Activated CD4-positive, alpha-beta T cell treated with anti-CD3 and anti-CD28 coated beads, Interleukin-2, Interleukin-4, amounts not matched to agents 100 ng/mL and 50 ng/mL, durations not matched to agents 16 hours and 8 hours (primary cell): ENCODE data around the gene FAM3A.

ENCODE experiments used
- DNase-seq: peaks from one replicate; pipeline ENCODE4 v3.0.0-alpha.2; 2020; ENCODE audit warnings: low spot score

The FAM3A gene

DNA sequence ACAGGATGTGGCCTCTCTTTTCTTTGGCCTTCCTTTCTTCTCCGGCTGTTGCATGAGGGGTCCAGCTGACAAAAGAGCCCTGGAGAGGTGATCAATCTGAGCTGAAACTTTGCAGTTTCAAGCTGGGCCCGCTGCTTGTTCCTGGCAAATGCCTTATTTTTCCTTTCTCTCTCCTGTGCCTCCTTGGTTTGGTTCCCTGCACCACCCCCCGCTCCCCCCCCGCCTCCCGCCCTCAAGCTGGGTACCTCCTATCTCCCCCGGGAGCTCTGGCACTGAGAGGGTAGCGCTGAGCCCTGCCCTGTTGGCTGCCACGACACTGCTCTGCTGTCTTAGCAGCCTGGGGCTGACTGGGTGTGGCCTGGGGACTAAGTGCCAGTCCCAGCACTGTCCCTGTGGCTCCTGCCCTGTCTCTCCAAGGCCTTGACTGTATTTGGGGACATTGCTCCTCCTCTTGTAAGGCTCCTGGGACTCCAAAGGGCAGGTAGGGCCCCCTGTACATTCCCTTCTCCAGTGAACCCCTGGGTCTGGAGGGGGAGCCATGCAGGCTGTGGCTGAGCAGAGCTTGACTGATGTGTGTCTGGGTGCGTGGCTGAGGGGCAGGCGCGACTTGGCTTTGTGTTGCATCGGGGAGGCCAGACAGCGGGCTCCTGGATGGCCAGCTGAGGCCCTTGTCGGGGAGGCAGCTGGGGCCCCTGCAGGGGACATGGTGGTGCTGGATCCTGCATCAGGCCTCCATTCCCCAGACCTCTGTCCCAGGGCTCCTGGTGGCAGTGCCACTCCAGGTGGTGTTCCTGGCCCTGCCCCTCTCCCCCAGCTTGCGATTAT is 56.9 kb downstream of the FAM3A start:
- DNase-seq: peak; percentile 9

DNA sequence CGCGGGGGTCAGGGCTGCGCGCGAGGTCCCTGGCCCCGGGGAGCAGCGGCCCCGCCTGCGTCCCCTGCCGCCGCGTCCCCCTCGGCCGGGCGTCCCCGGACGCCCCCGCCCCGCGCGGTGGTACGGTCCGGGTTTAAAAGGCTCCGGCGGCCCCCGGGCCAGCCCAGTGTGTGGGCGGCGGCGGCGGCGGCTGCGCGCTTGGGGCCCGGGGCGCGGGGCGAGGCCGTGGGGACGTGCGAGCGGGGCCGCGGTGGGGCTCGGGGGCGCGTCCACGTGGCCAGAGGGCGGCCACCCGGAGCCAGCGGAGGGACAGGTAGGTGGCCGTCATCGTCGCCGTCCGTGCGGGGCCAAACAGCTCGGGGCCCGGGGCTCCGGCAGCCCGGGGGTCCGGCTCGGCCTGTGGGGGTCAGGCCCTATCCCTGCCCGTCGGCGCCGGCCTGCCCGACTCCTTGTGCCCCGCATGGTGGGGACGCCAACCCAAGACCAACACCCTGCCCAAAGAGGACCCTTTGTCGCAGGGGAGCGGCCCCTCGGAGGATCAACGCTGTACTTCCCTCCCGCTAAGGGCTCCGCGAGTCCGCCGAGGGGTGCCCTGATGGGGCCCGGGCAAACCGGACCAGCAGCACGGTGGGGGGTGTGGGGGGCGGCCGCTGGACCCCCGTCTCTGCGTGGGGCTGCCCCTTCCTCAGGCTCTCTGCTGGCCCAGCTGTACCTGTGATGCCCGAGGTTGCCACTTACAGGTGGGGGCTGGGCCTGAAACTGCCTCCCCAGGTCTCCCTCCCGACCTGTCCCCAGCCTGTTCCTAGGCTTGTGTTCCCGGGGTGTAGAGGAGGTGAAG is 57.7 kb downstream of the FAM3A start, which contains the start of gene PLXNA3:
PLXNA3 (plus strand) TSS at position 166 of the 838 bp plus-strand sequence. CDS start 1,903 bp downstream, outside the sequence.
- DNase-seq: peak; percentile 29

DNA sequence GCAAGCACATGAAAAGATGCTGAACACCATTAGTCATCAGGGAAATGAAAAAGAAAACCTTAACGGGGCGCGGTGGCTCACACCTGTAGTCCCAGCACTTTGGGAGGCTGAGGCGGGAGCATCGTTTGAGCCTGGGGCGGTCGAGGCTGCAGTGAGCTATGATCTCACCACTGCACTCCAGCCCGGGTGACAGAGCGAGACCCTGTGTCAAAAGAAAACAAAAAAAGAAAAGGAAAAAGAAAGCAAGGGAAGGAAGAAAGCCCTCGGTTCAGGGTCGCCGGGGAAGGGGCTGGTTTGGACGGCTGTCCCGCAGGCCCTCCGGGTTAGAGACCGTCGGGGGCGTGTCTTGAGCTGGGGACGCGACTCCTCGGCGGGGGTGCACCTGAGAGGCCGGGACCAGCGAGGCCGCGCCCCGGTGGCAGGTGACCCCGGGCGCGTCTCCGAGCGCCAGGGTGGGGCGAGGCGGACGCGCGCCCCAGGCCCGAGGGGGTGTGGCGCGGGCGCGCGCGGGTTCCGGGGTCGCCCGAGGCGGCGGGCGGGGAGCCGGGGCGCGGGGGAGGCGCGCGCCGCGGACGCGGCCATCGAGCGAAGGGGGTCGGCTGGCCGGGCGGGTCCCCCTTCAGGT is 58.4 kb downstream of the FAM3A start:
- DNase-seq: peak; percentile 38
